Measurements from ENCODE around the gene RAB35.

RAB35 gene

DNA sequence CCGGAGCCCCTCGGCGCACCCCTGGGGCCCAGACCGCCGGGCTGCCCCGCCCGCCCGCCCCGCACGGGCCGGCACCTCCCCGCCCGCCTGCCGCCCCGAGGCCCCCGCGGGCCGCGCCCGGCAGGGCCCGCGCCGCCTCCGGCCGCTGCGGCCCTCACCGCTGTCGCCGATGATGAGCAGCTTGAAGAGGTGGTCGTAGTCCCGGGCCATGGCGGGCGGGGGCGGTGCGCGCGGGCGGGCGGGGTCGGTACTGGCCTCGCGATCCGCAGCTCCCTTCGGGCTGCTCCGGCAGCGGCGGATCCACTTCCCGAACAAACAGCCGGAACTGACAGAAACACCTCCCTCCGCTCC lies at the start of gene RAB35:
RAB35 (minus strand) TSS at position 313 of the 351 bp plus-strand sequence; CDS start at position 210, 103 bp downstream.
- DNase-seq, result no peak

DNA sequence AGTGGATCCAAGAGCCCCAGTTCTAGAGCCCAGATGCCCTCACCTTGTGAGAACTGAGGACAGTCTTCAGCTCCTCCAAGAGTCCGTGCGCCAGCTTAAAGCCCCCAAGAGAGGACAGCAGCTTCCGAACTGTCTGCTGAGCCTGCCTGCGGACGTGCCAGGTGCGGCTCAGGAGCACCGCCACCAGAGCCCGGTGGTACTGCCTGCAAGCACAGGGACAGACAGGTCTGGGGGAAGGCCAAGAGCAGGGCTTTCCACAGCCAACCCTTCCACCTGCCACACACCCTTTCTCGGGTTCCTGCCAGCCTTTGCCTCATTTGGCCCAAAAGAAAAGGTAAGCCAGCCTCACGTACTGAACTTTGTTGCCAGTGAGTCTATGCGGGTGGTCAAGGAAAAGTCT lies 47.7 kb upstream of the RAB35 start:
- DNase-seq, result no peak

DNA sequence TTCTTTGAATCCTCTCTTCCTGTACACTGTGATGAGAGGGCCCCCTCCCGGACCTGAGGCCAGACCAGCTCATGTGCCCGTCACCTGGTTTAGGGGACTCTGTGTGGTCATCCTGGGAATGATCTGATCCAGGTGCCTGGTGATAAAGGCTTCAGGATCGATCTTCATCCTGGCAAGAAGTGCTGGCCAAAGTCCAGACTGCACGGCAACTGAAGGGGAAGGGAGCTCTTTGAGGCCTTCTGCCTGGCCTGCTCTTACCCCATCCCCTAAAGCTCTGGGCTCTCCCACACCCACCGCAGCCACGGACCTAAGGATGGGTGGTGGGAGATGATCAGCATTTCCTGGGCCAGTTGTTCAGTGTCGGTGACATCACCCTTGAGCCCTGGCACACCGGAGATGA lies 46.2 kb upstream of the RAB35 start:
- DNase-seq, result no peak

DNA sequence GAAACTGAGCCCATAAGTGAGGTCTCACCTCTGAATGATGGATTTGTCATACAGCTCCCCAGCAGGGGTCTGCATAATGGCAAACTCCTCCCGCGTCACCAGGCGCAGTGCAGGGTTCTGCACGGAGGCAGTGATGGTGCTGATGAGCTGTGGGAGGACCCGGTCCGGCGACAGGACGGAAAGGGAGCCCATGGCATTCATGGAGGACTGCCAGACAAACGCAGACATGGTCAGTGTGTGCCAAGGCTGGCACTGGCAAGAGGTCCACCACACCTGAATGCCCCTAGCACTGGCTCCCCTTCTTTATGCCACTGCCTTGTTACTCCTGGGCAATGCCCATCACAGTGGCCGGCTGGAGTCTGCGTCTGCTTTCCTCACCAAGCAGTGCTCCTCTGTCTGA lies 45.3 kb upstream of the RAB35 start:
- no peak for DNase-seq

DNA sequence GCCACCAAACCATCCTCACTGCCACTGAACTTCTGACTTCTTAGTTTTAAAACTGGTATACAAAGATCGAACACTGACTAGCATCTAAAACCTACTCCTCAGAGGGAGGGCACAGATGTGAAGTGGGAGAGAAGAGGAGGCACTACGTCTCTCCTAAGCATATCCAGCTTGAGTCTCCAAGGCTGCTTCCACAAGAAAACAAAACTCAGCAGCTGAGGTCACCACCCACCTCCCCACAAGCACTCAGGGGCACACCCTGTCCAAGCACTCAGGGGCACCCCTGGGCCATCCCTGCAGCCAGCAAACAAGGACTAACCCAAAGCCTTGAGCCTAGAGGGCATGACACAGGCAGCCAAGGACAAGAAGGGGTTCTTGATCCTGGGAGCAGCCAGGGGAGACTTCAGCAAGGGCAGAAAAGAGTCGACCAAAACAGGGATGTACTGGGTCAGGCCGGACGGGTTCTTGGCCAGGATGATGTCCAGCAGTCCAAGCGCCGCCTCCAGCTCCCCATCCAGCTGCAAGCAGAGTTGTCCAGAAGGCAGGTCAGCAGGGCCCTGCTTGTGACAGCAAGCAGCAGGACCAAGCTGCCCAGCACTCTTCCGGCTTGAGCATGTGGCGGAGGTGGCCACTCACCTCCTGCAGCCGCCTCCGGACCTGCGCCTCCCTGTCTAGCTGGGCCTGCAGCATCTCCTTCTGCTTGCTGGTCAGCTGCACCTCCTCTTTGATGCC lies 43.1 kb upstream of the RAB35 start:
- DNase-seq, result no peak

DNA sequence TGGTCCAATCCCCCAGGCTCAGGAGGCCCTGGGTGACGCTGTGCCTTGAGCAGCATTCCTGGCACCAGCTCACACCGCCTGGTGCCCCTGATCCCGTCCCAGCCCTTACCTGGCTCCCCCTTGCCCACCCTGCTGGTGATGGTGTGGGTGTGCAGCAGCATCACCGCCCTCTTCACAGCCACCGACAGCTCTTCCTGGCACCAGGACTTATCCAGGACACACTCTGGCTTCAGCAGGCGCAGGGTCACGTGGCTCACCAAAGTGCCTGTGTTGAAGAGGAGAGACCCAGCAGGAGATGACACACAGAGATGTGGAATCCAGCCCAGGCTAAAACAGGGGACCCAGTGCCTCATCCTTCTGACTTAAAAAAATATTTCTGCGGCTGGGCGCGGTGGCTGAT lies 41.8 kb upstream of the RAB35 start:
- no peak for DNase-seq

DNA sequence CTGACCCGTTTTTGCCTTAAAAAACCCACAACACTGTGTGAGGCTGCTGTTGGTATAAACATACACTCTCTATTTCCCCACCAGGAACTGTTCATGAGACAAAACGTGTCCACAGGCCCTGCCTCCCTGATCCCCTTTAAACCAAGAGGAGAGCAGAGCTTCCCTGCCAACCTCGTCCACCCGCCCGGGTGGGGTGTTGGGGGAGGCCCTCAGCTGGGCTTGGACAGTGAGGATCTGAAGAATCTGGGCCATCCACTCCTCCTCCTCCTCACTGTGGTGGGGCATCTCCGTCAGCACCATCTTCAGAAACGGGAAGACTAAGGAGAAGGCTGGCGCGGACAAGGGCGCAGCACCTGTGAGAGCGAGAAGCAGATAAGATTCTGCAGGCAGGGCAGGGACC lies 41.1 kb upstream of the RAB35 start:
- no peak for DNase-seq

DNA sequence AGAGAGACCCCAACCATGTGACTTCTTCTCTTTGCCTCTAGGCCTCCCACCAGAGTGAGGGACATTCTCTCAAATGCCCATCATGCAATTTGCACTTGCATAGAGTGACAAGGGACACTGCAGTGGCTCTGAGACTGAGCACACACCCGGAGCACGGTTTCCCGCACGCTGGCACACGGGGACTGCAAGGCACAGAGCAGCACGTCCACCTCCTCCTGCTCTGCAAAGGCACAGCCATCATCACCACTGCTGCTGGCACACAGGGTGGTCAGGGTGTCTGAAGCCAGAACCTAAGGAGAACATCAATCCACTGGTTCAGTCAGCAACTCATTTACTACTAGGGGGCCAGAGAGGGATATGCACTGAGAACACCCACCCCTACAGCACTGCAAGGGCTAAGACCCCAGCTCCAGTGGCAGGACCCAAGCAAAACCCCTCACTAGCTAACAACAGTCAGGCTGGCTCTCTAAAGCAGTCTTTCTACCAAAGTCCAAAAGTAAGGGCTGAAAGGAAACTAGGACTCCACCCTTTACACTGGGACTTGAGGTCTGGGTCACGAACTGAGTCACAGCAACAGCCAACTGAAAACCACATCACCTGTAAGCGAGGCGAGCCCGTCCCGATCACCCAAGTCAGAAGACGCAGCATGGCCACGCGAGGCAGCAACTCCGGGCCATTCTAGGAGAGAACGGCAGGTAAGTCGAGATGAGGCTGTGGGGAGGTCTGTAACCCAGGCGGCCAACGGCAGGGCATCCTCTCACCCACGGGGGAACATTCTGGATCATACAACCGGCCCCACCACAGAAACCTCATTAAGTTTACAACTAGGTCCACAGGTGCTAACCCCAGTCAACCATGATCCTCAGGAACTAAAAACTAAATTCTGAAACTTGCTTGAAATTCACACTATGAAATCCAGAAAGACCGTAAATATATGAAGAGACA lies 40.0 kb upstream of the RAB35 start:
- no peak for DNase-seq

DNA sequence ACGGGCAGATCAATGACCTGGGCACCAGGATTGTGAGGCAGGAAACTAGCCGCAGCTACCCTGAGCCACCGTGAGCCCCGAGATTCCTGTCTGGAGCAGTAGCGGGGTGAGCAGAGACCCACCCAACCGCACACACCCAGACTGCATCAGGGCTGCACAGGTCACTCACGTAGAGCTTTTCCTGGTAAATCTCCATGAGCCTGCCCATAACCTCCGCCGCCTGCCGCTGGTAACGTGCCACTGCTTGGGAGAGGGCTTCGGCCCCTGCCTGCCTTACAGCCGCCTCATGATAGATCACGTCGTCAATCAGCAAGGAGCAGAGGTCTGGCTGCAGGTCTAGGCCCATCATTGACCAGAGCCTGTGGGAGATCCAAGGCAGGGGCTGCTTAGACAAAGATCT lies 38.5 kb upstream of the RAB35 start:
- no peak for DNase-seq

DNA sequence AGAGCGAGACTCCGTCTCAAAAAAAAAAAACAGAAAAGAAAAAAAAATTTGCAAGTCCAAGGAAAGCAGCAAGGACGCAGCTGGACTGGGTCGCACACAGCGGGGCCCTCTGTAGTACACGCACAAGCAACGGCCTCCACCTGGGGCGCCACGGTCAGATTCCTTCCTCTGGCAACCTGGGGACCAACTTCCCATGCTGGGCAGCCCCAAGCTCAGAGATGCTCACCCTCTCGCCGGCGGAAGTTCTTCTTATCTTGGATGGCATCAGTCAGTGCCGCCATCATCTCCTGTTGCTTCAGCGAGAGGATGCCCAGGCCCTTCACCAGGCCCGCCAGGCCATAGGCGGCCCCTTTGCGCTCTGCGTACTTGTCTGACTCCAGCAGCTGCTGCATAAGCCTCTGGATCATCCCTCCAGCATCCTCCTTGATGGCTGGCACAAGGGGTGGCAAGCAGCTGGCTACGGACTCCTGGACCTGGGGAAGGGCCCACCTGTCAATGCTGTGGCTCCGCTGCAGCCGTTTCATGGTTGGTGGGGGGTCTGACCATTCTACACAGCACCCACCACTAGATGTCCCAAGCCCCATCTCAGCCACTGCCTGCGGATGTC lies 34.5 kb upstream of the RAB35 start:
- DNase-seq, result no peak

DNA sequence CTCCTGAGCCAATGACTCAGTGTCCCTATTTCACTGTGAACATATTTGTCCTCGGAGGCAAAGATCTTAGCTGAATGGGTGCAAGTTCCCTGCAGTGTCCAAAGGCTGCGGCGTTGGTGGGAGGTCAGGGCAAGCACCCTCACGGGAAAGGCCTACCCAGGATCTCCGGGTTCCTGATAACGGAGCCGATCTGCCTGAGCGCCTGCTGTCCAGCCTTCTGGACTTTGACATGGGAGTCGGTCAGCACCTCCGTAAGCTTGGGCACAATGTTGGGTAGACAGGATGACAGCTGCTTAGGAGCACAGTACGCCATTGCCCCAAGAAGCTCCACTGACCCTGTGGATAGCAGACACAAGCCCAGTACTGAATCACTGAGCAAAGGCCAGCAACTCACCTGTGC lies 31.5 kb upstream of the RAB35 start:
- no peak for DNase-seq

DNA sequence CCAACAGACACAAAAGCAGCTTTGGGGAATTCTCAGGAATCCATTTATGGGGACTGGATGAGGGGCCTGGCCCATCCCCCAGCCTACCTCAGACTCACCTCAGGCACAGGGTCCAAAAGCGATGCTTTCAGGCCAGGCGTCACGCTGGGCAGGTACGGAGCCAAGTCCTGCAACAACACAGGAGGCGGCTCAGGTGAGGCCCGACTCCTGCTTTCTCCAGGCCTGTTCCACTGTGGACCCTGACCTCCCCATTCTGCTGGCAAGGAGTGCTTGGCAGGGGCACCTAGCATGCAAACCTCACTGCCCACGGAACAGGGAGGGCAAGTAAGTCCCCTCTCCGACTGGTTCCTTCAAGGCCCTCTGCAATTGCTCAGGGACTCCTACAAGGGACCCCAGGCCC lies 28.6 kb upstream of the RAB35 start:
- no peak for DNase-seq

DNA sequence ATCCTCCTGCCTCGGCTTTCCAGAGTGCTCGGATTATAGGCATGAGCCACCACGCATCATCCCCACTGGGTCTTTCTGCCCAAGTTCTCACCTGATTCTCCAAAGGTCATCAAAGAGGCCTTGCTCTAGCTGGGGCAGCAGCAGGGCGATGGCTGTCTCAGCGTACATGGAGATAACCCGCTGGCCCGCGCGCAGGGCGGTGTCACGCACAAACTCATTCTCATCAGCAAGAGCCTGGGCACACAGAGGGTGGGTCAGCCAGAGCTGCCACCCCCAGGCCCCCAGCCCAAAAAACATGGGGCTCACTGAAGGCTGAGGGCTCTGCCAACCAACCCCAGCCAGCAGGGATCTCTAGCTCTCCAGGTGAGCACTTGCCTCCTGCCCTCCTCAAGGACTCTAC lies 27.7 kb upstream of the RAB35 start:
- no peak for DNase-seq

DNA sequence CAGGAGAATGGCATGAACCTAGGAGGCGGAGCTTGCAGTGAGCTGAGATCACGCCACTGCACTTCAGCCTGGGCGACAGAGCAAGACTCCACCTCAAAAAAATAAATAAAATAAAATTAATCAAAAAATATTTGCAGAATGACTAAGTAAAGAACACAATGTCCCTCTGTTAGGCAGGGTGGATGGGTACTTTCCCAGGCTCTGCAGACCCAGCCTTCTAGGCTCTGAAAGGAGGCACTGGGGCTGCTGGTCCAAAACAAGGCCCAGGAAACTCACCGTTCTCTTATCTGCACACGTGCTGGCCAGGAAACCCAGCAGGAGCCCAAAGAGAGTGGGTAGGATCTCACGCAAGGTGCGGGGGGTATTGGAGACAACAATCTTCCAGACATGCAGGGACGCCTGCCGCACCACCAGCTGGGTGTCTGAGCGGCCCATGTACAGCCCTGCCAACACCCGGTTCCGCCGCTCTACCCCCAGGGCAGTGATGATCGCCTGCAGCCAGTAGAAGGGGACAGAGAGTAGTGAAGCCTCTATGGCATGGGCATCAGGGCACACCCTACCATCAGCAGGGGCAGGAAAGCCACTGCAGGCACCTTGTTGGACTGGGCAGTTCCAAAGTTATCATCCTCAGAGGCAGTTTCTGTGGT lies 25.8 kb upstream of the RAB35 start:
- DNase-seq, result no peak

DNA sequence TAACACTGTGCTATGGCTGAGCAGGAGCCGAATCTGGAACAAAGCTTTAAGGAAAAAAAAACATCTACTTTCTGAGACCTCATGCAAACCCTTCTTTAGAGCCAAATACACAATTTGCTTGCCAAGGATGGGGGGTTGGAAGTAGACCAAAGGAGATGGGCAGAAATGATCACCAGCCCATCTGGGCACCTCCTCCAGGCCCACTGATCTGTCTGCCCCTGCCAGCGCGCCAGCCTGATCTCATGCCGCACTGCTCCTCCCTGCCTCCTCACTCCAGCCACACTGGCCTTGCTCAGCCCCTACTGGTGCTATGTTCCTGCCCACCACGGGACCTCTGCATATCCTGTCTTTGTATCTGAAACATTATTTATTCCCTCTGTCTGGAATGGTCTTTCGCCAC lies 24.8 kb upstream of the RAB35 start:
- no peak for DNase-seq

DNA sequence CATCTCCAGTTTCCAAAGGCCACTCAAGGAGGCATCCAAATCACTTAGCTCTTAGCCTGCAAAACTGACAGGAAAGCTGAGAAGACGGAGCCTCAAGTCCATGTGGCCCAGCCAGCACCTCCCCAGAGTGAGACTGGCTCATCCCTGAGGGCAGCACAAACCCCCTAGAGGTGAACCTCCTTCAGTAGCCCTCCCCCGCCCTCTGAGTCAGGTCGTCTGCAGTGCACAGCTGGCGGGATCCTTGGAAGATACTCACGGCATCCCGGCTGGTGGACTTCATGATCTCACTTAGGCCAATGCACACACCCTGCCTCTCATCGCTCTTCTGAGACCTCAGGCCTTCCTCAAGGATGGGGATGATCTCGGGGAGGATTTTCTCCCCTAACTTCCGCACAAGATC lies 24.1 kb upstream of the RAB35 start:
- DNase-seq, result no peak

DNA sequence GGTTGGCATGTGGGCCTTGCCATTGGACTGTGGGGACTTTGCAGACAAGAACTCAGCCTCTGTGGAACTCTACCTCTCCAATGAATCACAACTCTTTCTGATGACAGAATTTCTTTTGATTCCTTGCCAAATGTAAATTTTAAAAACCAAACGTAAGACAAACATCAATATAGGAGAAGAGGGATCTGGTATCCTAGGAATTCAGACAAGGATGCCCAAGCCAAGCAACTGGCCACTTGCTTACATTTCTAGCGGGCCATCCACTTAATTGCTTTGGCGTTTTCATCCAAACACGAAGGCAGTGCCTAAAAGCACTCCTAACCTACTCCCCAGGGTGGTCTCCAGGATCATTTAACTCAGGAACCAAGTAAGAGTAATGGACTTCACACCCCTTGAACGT lies 23.4 kb upstream of the RAB35 start:
- no peak for DNase-seq

DNA sequence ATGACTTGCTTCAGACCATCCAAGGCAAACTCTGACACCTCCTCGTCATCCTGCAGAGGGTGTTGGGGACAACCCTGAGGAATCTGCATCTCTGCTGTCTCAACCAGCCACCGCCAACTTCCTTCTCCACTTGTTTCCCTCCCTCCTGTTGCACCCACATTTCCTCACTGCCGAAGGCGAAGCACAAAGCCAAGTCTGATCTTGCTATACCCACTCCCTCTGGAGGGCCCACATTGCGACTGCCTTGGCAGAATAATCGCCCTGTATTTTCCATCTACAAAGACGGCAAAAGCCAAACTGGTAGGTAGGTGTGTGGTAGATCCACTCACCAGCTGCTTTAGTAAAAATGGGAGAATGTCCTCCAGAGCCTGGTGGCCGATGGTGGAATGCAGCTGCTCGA lies 21.8 kb upstream of the RAB35 start:
- no peak for DNase-seq

DNA sequence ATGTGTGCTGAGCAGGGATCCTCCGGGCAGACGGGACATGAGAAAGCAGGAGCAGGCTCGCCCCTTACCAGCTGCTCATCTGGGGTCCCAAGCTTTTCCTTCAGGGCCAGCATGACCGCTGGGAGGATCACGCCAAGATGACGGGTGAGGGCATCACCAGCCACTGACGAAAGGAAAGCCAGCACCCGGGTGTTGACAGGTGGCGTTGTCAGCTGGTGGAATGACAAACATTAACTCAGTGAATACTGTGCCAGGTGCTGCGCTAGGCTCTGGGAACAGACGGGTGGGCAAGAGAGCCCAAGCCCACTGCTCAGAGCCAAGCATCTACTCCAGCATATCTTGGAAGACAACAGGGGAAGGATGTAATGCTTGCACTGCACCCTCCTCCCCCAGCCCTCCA lies 21.3 kb upstream of the RAB35 start:
- no peak for DNase-seq

DNA sequence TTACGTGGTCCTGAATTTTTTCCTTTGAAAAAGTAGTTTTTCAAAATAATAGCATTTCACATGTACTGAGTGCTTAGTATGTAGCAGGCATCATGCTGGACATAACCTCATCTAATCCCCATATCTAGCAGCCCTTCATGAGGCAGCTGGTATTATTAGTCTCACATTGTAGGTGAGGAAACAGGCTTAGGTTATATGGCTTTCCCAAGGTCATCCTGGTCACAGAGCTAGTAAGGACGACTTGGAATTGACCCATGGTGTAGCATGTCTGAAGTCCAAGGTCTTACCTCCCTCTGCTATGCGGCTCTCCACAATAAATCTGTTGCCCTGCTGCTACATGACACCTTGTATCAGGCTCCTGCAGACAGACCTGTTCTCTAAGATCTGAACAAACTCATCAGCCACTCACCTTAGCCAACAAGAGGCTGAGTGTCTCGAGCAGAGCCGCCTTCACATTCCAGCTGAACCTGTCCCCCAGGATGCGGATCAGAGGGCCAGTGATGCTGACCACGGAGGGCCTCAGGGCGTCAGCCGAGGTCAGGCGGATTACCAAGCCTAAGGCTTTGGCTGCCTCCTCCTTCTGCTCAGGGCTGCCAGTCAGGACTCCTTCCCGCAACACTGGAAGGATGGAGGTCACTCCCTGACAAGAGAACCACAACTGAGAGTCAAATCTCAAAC lies 19.7 kb upstream of the RAB35 start:
- no peak for DNase-seq

DNA sequence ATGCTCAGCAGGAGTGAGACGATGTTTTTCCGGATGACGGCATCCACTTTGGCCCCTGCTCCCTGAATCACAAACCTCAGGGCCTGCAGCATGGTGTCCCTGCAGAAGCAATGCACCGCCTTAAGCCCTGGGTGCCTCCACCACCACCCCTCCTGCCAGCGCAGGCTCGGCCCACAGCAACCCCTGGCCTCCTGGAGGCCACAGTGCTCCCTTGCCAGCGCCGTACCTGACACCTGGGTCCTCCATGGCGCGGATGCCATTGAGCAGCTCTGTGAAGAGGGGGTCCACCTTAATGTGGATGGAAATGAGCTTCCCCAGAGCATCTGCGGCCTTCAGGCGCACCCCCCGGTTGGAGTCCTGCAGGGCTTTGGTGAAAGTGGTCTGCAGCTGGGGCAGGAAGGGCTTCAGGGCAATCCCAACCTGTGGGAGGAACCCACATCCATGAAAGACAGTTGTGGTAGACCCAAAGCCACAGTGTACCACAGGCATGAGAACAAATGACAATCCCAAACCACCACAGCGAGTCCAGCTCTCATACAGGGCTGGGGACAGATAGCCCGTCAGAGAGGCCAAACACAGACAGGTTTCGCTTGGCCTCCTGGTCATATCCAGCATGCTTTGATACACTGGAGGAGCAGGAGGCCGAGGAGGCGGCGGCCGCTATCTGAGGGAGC lies 17.9 kb upstream of the RAB35 start:
- no peak for DNase-seq

DNA sequence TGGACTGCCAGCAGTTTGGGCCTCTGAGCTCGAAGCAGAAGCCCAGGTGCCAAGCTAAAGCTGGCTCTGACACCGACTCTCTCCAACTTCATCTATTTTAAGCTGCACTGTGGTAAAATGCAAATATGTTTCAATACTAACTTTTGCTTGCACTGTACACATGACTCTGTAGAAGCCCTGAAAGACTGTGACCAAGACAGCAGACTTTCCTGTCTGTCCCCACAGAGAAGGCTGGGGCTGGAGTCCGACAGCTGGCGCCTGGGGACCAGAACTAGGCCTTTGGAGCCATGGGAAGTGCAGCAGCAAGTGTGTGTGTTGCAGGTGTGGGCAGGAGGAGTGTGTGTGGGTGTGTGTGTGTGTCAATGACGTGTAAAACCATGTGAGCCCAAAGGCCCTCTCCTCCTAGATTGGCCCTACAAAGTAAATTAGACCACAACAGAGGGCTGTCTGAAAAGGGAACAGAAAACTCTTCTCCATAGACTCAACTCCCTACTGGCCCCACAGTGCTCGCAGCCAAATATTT lies 16.4 kb upstream of the RAB35 start:
- DNase-seq, result no peak

Data from hematopoietic multipotent progenitor cell treated with erythropoietin and hydrocortisone succinate and interleukin-3 and kit ligand, for 8 days (in vitro differentiated cells).